GM19025 (cell line): ENCODE measurements around the gene ZNF207.
"Not testable (repeated sequence)": the region's sequence is repeated elsewhere in the genome, so short reads cannot be mapped to it uniquely, and the experiment has no call there.

Source experiments
- ATAC-seq: cut with Tn5 transposase; IDR thresholded peaks from one replicate; pipeline ENCODE4 v1.9.1; 2021; ENCODE audit warnings: mild to moderate bottlenecking, low read depth, moderate library complexity; ENCODE audit not compliant: unreplicated experiment

The ZNF207 gene

GRCh38 chr17:32385121-32385520 is 35.2 kb downstream of the ZNF207 start:
- ATAC-seq = no peak

- no peak for ATAC-seq
These were observed 36.0 kb downstream of the ZNF207 start for GRCh38 chr17:32385971-32386370.

- no peak for ATAC-seq
These were observed 36.9 kb downstream of the ZNF207 start for GRCh38 chr17:32386844-32387243.

- ATAC-seq = not testable (repeated sequence)
These were observed 38.2 kb downstream of the ZNF207 start for GRCh38 chr17:32388128-32388527.

- ATAC-seq = no peak
These were observed 38.9 kb downstream of the ZNF207 start for GRCh38 chr17:32388613-32389459.

- ATAC-seq = no peak
These were observed 43.9 kb downstream of the ZNF207 start for GRCh38 chr17:32393904-32394303.

GRCh38 chr17:32396343-32396742 is 46.4 kb downstream of the ZNF207 start:
- ATAC-seq = no peak

- ATAC-seq = no peak
These were observed 49.0 kb downstream of the ZNF207 start for GRCh38 chr17:32398946-32399345.

- ATAC-seq = not testable (repeated sequence)
These were observed 60.1 kb downstream of the ZNF207 start for GRCh38 chr17:32410085-32410484.

- ATAC-seq = no peak
These were observed 76.9 kb downstream of the ZNF207 start for GRCh38 chr17:32426894-32427293.

GRCh38 chr17:32429598-32429997 is 79.6 kb downstream of the ZNF207 start:
- ATAC-seq = no peak
